Stimulated activated CD4-positive, alpha-beta T cell treated with anti-CD3 and anti-CD28 coated beads, Interleukin-1b, Interleukin-23, amount 100 ng/mL, for 4 hours (primary cell): ENCODE measurements around the gene SYNJ2.
"Not testable (repeated sequence)": the region's sequence is repeated elsewhere in the genome, so short reads cannot be mapped to it uniquely, and the experiment has no call there.

Experiments used
- DNase-seq, 2 donors: peaks; one replicate each; pipeline ENCODE4 v3.0.0-alpha.2; 2020; ENCODE audit warnings: low read depth in 2 of 2

The SYNJ2 gene

DNA sequence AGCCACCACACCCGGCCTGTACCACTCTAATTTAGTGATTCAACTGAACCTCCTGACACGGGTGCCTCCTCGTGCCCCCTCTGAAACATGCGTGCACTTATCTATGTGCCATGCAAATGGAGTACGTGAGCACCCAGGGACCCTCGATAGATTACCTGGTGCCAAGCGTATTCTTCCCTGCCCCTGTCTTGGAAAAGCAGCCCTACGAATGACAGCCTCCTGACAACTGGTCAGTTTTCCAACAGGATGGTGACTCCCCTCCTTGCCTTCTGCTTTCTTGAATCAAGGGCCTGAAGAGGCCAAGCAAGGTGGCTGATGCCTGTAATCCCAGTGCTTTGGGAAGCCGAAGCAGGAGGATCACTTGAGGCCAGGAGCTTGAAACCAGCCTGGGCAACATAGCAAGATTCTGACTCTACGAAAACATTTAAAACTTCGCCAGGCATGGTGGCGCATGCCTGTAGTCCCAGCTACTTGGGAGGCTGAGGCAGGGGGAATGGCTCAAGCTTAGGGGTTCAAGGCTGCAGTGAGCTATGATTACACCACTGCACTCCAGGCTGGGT, 25.4 kb upstream of the SYNJ2 start:
- no peak for DNase-seq

DNA sequence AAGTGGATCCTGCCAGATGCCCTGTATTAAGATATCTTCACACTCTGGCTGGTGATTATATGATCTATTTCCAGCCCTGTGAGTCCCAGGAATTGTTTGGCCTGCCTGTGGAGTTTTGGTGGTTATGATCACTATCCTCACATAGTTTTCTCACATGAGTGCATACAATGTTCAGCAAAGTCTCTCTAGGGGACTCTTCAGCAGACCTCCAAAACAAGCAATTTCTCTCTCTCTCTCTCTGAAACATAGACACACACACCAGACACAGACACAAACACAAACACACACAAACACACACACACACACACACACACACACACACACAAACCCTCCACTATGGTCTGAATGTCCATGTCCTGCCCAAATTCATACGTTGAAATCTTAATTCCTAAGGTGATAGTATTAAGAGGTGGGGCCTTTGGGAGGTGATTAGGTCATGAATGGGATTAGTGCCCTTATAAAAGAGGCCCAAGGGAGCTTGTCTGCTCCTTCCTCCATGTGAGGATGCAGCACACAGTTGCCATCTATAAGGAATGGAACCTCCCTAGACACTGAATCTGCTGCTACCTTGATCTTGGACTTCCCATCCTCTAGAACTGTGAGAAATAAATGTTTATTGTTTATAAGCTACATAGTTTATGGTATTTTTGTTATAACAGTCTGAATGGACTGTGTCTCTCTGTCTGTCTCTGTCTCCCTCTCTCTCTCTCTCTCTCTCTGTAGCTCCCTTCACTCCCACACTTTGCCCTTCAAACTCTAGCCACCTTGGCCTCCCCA, 22.0 kb upstream of the SYNJ2 start:
- no peak for DNase-seq

DNA sequence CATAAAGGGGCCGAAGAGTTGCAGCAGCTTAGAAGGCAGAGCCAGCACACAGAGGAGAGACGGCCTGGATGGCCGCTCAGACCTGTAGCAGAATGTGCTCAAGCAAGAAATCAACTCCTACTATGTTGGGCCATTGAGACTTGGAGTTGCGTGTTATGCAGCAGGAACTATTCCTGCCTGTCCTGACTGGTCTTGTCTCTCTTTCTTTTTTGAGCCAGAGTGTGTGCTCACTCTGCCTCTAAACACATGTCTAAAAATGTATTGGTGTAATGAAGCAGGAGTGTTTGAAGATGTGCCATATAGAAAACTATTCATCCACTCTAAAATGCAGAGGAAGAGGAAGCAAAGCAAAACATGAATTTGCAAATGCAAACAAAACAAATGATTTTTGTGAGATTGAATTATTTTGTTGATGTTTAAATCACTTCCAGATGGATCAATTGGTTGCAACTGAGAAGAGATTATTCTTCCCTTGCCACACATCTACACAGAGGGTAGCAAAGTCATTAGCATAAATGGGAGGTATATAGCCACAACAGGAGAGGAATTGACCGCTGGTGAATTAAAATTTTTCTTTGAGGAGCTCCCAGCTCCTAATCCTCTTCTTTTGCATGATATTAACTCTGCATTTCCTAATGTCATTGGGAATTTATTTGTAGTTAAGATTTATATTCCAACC, 20.4 kb upstream of the SYNJ2 start:
- DNase-seq: no peak

DNA sequence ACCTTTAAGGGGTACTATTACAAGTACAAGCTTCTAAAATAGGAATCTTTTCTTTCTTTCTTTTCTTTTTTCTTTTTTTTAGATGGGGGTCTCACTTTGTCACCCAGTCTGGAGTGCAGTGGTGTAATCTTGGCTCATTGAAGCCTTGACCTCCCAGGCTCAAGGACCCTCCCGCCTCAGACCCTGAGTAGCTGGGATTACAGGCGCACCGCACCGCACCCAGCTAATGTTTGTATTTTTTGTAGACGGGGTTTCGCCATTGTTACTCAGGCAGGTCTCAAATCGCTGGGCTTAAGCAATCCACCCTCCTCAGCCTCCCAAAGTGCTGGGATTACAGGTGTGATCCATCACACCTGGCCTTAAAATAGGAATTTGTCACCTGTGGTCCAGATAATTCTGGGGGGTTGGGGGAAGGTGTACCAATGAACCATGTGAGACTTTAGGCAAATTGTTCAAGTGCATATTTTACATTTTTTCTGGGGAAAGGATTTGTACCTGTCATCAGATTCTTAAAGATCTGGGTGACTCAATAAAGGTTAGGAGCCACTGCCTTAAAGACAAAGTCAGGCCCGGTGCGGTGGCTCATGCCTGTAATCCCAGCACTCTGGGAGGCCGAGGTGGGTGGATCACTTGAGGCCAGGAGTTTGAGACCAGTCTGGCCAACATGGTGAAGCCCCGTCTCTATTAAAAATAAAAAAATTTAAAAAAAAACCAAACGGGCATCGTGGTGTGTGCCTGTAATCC, 19.7 kb upstream of the SYNJ2 start:
- no peak for DNase-seq

DNA sequence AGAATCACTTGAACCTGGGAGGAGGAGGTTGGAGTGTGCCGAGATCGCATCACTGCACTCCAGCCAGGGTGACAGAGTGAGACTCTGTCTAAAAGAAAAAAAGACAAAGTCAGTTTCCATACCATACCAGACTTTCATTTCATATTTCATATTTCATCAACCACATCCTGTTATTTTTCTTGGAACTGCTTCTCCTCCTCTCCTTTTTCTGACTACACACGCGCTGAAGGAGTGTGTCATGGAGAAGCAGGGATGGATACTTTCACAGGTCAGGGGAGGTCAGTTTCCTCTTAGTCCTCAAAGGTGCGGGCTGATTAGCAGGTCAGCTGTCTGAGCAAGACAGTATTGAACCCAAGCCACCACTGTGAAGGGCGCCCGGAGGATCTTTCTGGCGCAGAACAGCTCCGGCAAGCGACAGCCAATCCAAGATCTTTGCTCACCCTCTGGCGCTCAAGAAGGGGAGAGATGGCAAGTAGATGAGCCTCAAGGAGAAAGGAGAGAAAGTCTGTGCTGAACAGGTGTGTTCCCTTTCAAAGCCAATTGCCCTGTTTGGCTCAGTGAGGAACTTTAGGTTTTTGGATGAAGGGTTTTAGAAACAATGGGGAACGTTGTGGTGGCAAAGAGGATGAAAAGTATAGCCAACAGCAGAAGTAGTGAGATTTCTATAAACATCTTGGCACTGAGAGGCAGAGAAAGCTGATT, 18.9 kb upstream of the SYNJ2 start:
- no peak for DNase-seq

DNA sequence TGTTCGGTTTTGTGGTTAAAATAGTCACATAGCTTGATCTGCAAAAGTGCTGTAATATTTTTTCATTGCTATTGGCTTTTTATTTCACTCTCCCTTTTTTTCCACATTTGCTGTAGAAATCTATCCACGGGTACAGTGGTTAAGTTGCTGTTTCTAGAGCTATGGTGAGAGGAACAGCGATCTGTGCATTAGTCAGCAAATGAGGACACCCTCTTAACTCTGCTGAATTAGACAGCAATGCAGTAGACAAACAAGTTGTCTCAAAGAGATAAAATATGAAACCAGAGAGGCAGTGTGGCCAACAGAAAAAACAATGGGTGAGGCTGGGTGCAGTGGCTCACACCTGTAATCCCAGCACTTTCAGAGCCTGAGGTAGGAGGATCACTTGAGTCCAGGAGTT, 17.6 kb upstream of the SYNJ2 start:
- DNase-seq: no peak

DNA sequence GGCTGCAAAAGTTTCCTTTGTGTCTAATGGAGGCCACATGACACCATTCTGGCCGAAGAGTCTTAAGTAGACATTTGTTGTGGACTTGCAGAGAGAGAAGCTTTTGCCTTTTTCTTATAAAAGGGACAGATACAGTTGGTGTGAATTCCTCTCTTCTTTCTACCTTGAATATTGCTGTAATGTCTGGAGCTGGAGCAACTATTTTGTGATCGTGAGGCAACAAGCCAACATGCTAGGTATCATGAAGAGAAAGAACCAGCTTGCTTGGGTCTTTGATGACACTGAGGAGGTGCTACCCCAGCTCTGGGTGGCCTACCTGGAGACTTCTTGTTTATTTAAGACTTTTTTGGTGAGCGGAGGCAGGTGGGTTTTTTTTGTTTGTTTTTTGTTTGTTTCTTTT, 16.3 kb upstream of the SYNJ2 start:
- DNase-seq: no peak

DNA sequence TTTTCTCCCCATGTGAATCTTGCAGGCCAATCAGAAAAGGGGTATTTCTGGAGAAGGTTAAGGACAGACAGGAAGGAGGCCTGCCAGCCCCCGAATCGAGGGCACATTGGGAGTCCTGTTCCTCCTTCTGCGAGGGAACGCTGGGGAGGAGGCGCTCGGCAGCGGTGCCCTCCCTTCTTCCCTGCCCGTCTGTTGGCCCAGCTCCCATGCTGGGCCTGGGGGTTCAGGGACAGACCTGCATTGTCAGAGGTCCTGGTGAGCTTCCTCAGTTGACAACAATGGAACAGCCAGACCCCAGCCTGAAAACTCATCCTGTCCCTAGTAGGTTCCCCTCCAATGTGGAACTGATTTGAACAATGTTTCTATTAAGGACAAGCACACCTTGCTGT, 15.1 kb upstream of the SYNJ2 start:
- DNase-seq: no peak

DNA sequence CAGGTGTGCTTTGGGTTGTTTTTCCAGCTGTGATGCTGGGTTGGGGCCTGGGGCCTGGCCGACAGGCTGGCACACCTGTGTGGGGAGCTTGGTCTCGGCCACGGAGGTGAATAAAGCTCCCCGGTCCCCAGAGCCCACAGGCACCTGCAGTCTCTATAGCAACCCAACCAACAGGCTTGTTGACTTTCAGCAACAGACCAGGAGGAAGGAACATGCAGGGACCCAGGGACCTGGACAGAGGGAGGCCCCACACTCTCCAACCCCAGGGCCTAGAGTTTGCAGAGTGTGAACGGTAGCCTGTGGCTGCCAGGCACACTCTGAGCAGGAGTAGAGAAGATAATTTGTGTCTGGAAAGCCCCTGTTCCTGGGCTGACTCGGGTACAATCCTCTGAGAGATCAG, 14.6 kb upstream of the SYNJ2 start:
- DNase-seq: no peak

DNA sequence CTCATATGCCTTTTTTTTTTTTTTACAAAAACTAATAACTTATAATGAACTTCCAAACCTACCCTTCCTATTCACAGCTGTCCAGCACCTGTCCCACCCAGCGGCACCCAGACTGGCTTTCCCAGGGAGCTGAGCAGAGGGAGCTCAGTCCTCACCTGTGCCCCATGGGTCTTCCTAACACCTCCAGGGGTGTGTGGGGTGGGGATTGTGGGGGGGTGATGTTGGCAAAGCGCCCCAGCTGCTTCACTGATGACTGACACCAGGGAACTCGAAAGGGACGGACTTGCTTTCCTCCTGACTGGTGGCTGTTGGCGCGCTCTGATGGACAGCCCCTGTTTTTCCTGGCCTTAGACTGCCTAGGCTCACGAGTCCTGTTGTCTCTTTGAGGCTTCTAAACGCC, 14.2 kb upstream of the SYNJ2 start:
- no peak for DNase-seq

DNA sequence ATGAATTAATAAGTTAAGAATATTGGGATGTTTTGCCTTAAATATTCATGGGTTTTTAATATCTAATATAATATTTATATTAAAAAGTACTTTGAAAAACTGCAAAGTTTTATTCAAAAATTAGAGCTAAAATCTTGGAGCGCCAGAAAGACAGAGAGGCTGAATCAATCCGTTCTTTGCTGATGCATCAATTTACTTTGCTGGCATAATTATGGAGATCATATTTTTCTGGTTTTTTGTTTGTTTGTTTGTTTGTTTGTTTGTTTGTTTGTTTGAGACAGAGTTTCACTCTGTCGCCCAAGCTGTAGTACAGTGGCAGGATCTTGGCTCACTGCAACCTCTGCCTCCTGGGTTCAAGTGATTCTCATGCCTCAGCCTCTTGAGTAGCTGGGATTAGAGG, 9.5 kb upstream of the SYNJ2 start:
- DNase-seq: not testable (repeated sequence)

DNA sequence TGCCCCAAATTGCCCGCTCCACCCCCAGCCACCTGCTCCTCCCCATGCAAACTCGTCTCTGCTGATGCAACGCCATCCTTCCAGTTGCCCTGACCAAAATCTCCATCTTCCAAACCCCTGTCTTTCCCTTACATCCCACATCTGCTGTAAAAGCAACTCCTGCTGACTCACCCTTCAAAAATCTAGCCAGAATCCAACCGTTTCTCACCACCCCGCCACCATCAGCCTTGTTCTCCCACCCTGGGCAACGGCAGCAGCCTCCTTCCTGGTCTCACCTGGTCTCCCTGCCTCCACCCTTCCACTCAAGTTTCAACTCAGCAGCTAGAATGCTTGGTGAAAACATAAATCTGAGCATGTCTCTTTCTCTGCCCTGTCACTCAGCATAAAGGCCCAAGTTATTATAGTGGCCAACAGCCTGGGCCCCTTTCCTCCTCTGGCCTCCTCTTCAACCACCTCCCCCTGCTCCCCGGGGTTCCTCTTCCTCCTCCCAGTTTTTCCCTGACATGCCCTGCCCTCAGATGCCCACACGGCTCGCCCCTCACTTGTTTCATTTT, 7.2 kb upstream of the SYNJ2 start:
- DNase-seq: no peak

DNA sequence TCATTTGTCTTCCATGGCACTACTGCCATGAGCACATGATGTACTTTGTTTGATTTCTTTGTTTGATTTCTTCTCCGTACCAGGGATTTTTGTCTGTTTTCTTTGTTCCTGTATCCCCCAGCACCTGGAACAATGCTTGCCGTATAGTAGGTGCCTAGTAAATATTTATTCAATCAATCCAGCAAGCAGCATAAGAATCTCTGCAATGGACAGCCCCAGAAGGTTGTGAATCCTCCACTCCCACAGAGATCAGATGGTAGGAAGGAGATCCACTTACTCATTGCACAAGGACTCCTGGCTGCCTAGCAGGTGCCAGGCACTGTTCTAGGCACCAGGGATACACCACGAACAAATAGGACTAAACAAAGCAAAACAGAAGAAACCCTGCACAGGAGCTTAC, 6.7 kb upstream of the SYNJ2 start:
- DNase-seq: no peak

DNA sequence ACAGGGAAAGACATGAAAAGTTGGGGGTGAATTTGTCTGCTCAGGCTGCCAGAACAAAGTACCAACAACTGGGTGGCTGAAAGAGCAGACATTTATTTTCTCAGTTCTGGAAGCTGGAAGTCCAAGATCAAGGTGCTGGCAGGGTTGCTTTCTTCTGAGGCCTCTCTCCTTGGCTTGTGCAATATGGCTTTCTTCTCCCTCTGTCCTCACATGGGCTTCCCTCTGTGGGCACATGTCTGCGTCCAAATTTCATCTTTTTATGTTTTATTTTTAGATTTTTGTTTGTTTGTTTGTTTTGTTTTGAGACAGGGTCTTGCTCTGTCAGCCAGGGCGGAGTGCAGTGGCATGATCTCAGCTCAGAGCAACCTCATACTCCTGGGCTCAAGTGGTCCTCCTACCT, 6.2 kb upstream of the SYNJ2 start:
- DNase-seq: no peak

DNA sequence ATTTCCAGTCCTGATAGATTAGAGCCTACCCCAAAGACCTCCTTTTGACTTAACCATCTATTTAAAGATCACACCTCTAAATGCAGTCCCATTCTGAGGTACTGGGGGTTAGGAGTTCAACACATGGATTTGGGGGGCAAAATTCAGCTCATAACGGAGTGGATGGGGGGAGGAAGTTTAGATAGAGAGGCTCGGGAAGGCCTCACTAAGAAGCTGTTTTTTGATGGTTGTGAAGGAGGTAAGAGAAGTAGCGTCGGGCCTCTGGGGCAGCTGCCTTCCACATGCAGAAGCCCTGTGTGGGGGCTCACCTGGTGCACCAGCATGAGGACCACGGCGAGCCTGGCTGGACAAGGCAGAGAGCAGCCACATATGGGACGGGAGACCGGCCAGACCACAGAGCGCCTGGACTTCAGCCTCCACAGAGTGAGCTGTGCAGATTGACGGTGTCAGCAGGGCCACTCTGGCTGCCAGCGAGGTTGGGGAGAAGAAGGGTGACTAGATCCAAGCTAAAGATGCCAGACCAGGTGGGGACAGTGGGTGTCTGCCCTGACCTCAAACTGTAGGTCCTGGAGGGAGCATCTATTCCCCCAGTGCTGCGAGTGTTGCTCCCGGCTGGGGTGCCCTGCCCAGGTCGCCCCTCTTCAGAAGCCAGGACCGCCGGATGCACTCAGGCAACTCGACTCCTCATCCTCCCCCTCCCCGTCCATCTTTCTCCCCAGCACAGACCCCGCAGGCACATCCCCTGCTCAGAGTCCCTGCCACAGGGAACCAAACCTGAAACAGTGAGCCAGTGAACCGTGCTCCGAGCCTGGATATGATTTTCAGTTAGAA, 5.1 kb upstream of the SYNJ2 start:
- no peak for DNase-seq

DNA sequence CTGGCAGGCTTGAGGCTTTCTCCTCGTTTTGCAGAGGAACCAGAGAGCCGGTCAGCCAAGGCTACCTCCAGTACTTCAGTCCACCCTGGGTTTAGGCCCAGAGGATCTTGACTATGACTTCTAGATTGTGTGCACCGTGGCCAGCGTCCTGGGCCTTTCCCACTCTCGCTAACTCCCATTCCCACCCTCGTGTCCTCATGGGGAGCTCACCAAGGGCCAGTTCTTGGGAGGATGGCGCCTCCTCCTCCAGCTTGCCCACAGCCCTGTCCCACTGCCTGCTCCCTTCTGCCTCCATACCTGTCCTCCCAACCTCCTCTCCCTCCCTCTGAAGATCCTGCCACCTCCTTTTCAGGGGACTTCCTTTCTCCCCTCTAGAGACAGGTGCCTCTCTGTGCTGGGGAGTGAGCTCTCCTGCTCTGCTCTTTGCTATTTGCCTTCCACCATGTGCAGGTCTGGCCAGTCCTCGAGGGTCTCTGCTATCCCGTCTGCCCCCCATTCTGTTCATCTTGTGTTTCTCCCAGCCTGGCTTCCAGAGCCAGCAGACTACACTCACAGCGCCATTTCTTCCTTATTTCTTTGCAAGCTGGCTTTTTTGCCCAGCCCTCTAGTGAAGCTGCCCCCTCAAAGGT, 4.4 kb upstream of the SYNJ2 start:
- DNase-seq: no peak

DNA sequence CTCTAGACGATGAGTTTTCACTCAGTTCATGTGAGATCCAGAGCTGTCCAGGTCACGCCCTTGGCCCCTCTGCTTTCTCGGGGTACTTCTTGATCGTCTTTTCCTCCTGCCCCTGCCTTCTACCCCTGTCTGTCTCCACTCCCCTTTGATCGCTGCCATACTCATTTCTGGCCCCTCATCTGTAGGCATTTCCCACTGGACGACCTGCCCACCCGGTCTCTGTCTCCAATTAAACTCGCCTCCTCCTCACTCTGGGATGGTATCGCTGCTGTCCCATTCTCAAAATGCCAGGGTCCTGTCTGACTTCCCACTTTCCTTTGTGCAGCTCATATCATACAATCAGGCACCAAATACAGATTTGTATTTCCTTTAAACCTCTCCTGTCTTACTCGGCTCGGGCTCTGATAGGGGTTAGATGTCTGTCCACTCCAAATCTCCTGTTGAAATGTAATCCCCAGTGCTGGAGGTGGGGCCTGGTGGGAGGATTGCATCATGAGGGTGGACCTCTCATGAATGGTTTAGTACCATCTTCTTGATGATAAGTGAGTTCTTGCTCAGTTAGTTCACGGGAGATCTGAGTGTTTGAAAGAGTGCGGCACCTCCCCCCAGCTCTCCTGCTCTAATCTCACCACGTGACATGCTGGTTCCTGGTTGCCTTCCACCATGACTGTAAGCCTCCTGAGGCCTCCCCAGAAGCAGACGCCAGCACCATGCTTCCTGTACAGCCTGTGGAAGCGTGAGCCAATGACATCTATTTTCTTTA, 3.5 kb upstream of the SYNJ2 start:
- no peak for DNase-seq

DNA sequence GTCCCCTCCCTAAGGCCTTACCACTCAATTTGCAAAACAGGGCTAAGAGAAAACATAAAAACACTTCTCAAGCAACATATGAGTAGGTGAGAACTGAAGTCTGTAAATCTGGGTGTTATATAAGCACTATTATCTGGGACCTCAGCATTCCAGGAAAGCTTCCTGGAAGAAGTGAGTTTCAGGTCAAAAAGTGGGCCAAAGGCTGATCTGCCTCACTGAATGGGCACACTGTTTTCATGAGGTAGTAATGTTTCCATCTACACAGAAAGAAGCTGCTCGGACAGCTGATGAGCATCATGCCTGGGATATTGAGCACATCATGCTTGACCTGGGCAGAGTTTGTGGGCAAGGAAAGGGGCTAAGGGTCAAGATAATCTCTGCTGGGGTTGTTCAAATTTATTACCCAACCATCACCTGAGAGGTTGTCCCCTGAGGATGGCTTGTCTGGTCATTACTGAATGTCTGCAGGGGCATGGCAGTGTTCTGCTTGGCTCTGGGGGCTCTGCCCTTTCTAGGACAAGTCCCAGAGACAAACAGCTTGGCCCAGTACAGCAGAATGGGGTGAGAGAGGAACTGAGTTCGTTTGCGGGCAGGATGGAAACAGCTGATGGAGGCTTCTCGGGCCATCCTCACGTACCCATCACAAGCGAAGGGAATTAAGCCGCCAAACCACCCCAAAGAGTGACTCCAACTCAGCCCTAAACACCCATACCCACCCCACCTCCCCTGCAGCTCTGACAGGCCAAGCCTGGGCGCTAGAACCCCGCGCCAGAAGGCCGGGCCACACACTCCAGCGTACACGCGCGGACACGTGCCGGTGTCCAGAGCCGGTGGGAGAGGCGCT, 1.2 kb upstream of the SYNJ2 start:
- no peak for DNase-seq

DNA sequence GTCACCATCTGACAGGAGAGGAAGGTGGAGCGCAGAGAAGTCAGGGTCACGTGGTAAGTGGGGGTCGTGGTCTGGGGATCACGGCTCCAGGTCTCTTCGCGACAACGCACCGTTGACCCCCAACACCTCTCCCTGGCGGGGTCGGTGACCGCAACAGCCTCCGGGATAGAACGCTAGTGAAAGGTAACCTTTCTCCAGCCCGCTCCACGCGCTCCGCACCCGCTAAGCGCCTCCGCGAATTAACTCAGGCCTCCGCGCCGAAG, 600 bp upstream of the SYNJ2 start:
- peak in 1 of 2 donors; percentile 21 for DNase-seq
